Activated T-cell treated with anti-CD3 and anti-CD28 coated beads for 4 hours (primary cell): ENCODE results near the gene CCNO.
A peak's percentile ranks its signal among the peaks of the same experiment; 100 is the strongest.

Experiments
- DNase-seq: peaks from one replicate; pipeline ENCODE4 v3.0.0-alpha.2; 2020

Gene CCNO

DNA sequence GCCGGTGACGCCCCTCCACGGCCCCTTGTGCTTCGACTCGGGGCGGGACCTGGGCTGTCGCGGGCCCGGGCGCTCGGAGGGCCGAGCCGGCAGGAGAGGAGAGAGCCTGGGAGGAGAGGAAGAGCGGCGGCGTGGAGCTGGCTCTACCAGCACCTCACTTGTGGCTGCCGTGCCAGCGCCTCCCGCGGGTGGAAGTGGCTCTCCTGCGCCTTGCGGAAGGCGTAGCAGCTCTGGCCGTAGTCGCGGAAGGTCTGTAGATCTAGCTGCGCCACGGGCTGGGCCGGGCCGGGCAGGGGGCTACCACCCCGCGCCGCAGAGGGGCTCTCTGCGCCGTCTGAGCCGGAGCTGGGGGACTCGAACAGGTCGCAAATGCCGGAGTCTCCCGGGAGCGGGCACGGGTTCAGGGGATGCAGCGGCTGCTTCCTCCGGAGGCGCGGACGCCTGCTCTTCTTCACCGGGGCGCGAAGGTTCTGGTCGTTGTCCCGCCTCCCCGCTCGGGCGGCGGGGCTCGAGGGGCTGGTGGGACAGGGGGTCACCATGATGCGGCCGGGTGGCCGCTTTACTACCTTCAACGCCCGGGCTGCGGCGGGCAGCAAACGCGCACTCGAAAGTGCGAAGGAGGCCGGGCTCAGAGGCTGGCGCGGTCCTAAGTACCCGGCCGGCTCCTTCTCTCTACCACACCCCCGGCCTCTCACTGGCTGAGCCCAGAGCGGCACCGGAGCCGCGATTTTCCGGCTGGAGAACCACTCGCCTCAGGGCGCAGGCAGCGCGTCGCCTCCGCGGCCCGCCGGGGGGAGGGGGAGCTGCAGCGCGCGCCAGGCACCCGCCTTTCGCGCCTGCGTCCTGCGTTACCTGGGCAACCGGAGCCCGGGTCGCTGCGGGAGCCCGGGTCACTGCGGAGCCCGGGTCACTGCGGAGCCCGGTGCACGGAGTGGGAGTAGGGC lies at the start of gene CCNO:
CCNO (minus strand) TSS at position 624 of the 944 bp plus-strand sequence; CDS start at position 539, 85 bp downstream.
- DNase-seq, result no peak

DNA sequence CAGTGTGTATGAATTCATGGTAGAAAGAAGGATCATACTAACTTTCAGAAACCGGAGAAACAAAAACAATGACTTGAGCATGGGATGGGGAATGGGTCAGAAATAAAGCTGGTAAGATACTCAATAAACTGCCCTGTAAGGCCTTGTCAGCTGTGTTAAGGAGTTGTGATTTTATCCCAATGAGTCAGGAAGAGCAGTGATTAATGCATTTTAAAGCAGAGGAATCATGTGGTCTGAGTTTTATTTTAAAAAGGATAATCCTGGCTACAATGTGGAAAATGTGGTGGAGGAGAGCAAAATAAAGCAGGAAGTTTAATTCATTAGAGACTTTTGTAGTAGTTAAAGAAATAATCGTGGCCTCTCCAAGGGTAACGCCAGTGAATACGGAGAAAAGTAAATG lies 45.4 kb upstream of the CCNO start:
- DNase-seq, result no peak

- no peak for DNase-seq
Measured at GRCh38 chr5:55276771-55277170, 43.4 kb upstream of the CCNO start.

GRCh38 chr5:55258339-55258738 lies 24.9 kb upstream of the CCNO start:
- no peak for DNase-seq

GRCh38 chr5:55254802-55255201 lies 21.4 kb upstream of the CCNO start:
- DNase-seq, result no peak

- DNase-seq, result no peak
Measured at GRCh38 chr5:55250064-55250463, 16.7 kb upstream of the CCNO start.

- DNase-seq, result no peak
Measured at GRCh38 chr5:55241746-55242145, 8.3 kb upstream of the CCNO start.

DNA sequence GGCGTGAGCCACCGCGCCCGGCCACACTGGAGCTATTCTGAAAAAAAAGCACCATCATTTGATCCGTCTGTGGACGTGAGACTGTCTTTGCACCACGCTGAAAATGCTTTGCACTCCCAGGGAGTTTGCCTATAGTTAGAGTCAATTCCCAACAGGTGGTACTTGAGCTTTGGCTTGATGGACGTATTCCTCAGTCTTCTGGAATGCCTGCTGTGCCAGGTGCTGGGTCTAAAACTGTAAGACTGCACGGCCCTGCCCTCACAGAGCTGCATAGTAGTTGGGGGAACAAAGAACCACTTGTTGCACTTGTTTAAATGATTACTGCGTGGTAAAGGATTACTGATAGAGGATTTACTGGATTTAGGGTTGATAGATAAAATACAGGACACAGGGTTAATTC lies 3.4 kb upstream of the CCNO start:
- DNase-seq, result no peak

- DNase-seq, result no peak
Measured at GRCh38 chr5:55234121-55234700, 803 bp upstream of the CCNO start.

GRCh38 chr5:55232271-55232984 lies 980 bp downstream of the CCNO start:
- DNase-seq, result no peak

GRCh38 chr5:55231919-55232270 lies 1.5 kb downstream of the CCNO start:
- DNase-seq, result no peak

DNA sequence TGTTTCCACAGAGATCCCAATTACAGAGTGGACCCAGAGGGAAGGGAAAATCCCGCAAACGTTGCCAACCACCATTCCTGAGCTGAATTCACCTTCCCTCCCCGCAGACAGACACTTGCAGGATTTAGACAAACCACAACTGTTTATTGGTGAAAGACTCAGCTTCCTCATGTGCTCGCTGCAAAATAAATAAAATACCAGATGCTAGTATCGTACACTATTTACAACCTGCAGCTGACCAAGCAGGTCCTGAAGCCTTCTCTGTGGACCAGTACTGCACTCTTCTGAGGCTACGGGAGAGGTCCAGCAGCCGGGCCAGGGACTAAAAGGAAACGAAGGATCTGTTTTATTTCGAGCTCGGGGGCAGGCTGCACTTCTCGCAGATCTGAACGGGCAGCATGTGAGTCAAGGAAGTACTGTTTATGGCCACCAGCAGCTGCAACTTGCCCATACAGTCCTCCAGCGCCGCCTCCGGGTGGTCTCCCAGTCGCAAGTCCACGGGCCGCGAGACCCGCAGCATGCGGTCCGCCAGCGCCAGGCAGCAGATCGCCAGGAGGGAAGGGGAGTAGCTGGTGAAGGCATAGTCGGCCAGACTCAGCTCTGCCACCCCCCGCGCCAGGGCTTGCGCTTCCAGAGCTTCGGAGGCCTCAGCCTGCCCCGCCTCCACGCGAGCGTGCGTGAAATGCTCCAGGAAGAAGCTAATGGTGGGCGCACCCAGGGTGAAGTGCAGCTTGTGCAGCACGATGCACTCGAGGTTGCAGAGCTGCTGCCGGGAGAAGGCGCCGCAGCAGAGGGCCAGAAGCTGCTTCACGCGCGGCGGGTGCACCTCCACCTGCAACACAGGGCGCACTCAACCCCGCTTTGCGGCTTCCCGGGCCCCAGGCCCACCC lies 2.1 kb downstream of the CCNO start:
- no peak for DNase-seq

- no peak for DNase-seq
Measured at GRCh38 chr5:55230086-55230629, 3.2 kb downstream of the CCNO start.

- DNase-seq, result no peak
Measured at GRCh38 chr5:55227664-55228430, 5.6 kb downstream of the CCNO start.

- peak; percentile 42 for DNase-seq
Measured at GRCh38 chr5:55226934-55227663, 6.3 kb downstream of the CCNO start, which contains the start of gene MCIDAS. MCIDAS (minus strand) TSS chr5:55227315; CDS start chr5:55227138, 177 bp downstream.

- peak; percentile 34 for DNase-seq
Measured at GRCh38 chr5:55226027-55226933, 7.1 kb downstream of the CCNO start.

GRCh38 chr5:55225346-55225745 lies 8.1 kb downstream of the CCNO start:
- DNase-seq, result no peak

GRCh38 chr5:55223812-55224240 lies 9.6 kb downstream of the CCNO start:
- DNase-seq, result no peak

DNA sequence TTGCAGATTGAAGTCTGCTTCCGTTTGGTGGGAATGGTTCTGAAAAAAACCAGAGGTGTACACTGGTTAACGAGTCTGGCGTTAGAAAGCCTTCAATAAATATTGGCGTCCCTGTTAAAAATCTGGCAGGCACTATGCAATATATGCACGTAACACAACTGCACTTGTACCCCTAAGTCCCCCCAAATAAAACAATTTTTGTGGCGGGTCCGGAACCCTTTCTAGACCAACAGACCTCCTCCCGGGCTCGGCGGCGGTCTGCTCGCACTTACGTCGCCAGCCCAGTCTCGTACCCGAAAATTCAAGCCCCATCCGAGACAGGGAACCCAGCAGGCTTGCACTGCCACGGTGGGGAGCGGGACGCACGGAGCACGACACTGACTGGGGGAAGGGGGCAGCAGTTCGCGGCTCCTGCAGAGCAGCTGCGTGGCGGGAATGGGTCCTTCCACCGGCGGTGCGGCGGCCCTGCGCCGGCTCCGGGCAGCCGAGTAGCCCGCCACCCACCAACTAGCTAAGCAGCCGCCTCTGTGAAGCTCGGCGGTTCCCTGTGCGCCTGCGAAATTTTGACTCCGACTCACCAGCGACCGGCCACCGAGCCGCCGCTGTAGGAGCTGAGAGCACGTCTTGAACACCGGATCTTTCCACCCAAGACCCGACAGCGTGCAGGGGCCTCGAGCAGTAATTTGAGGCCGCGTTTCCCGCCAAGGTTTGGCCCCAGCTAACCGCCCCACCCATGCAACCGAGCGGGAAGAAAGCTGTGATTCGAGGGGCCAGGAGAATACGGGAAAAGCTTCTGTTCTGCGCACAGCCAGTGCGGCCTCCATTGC lies 10.2 kb downstream of the CCNO start:
- DNase-seq, result no peak
